Upper lobe of left lung (tissue), 4 donors: ENCODE data around the gene TAOK3.

Source experiments
- EP300 ChIP-seq, 4 donors: sonication (generic); formaldehyde crosslinking; IDR thresholded peaks; one replicate each; pipeline ENCODE4 v1.5.1; 2017; ENCODE audit warnings: antibody characterized with exemption in 4 of 4, control low read depth in 2 of 4
- POLR2A ChIP-seq, 4 donors: fragments of 450-650 bp; IDR thresholded peaks; one replicate each; pipeline ENCODE4 v1.5.1; 2016 to 2017; ENCODE audit warnings: antibody characterized with exemption in 4 of 4, mild to moderate bottlenecking in 2 of 4
- POLR2AphosphoS5 ChIP-seq, 2 donors: sonication (generic); formaldehyde crosslinking; IDR thresholded peaks; one replicate each; pipeline ENCODE4 v1.5.1; 2017; ENCODE audit warnings: antibody characterized with exemption in 2 of 2
- TF ChIP-seq, protein P1 (sequence below), 6 experiments: fragments of 450-650 bp in 4 of 6; fragments of 200-600 bp in 2 of 6; sonication (generic) in 2 of 6; IDR thresholded peaks; one replicate each; pipeline ENCODE4 v1.5.1; 2016 to 2019; ENCODE audit warnings: antibody characterized with exemption in 6 of 6

DNA sequence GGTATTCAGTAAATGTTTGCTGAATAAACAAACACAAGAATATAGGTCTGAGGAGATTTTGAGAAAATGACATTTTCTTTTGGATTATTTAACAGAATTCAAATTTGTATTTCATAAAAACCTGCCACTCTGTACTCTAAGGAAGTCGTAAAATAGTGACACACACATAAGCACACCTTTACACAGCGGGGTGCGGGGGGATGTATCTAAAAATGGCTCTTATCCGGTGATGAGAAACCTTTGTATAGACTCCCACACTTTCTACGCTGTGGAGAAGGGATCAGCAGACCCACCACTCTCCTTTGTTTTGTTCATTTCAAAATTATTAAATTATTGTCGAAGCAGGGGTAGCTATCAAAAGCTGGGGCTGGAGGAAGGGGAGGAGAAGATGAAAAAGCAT lies 178.7 kb downstream of the TAOK3 start:
- TF ChIP-seq, protein P1, sequence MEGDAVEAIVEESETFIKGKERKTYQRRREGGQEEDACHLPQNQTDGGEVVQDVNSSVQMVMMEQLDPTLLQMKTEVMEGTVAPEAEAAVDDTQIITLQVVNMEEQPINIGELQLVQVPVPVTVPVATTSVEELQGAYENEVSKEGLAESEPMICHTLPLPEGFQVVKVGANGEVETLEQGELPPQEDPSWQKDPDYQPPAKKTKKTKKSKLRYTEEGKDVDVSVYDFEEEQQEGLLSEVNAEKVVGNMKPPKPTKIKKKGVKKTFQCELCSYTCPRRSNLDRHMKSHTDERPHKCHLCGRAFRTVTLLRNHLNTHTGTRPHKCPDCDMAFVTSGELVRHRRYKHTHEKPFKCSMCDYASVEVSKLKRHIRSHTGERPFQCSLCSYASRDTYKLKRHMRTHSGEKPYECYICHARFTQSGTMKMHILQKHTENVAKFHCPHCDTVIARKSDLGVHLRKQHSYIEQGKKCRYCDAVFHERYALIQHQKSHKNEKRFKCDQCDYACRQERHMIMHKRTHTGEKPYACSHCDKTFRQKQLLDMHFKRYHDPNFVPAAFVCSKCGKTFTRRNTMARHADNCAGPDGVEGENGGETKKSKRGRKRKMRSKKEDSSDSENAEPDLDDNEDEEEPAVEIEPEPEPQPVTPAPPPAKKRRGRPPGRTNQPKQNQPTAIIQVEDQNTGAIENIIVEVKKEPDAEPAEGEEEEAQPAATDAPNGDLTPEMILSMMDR (IDR thresholded peaks at IDR 0.05) = no peak
- no peak for TF ChIP-seq POLR2A (IDR thresholded peaks at IDR 0.05)
- TF ChIP-seq EP300 (IDR thresholded peaks at IDR 0.05) = no peak
- TF ChIP-seq POLR2AphosphoS5 (IDR thresholded peaks at IDR 0.05) = no peak
